ENCODE results near the gene HSPBP1. TPM values are rescaled to one million over a fixed set of nuclear protein-coding genes. Genes with fewer than 3 reads are reported as not detected.

Gene HSPBP1
- total and polyA plus RNA-seq, 2 donors (not counting 3 experiments of a cell fraction or from before 2014, with no cell fraction given): 30.4 to 47.5 TPM

DNA sequence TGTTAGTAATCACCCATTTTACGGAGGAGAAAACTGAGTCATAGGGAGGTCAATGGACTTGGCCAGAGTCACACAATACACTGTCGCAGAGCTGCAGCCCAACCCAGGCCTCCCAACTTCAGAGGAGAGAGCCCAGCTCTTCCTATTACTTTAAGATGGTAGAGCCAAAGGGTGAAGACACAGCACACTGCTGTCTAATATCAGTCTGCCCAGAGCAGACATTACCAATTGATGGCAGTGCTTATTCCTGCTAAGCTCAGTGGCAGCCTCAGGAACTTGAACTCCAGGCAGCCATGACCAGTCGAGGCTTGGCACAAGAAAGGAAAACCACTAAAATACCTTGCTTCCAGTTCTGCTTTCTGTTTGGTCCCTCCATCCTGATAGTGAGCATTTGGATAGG lies 26.8 kb upstream of the HSPBP1 start:
- intact Hi-C loops (cut with micrococcal nuclease) (no loop called here), dilution Hi-C loops (cut with MboI; ENCODE audit: extremely low pct_ligation_motif_present, low sequenced_read_pairs) (no loop called here)
- Histone ChIP-seq H3K9ac (replicated peaks; ENCODE audit: extremely low read depth, insufficient read depth, low read length) (no peak overlapping the region), H3K36me3 (ENCODE audit: control insufficient read depth in 2 of 2, extremely low read depth in 1 of 2, insufficient read depth in 2 of 2, low read length in 2 of 2) (no peaks in the 10 kb centered on the region), H3K27ac (ENCODE audit: insufficient read depth, low read depth, low read length) (no peak overlapping the region), H3K27me3 (ENCODE audit: control insufficient read depth in 2 of 2, insufficient read depth in 2 of 2, low read length in 2 of 2) (no peaks in the 10 kb centered on the region), H3K79me2 (ENCODE audit: control insufficient read depth, insufficient read depth, low read length) (no peaks in the 10 kb centered on the region), H4K20me1 (replicated peaks; ENCODE audit: control insufficient read depth, extremely low read depth, insufficient read depth, low read length) (no peaks in the 10 kb centered on the region), H3K4me3 (replicated peaks in 1 of 3; ENCODE audit: insufficient read depth in 1 of 3, low read depth in 1 of 3, low read length in 3 of 3) (no peak overlapping the region), H2AFZ (ENCODE audit: low read depth, low read length) (no peak overlapping the region), H3K4me1 (ENCODE audit: control insufficient read depth, extremely low read depth, insufficient read depth, low read length) (no peaks in the 10 kb centered on the region), H3K9me3 (replicated peaks; ENCODE audit: control insufficient read depth, insufficient read depth, low read length) (no peaks in the 10 kb centered on the region), H3K9me1 (replicated peaks; ENCODE audit: control insufficient read depth, extremely low read depth, insufficient read depth, low read length) (no peaks in the 10 kb centered on the region), H3K4me2 (ENCODE audit: insufficient read depth, low read length) (no peak overlapping the region)
- no TSS peak for BruUV-seq (replicated peaks)
- FAIRE-seq: no peak
- TF ChIP-seq, protein P1, sequence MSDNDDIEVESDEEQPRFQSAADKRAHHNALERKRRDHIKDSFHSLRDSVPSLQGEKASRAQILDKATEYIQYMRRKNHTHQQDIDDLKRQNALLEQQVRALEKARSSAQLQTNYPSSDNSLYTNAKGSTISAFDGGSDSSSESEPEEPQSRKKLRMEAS (IDR thresholded peaks at IDR 0.05; ENCODE audit: insufficient read depth, insufficient read length): no peak
- TF ChIP-seq, protein P2, sequence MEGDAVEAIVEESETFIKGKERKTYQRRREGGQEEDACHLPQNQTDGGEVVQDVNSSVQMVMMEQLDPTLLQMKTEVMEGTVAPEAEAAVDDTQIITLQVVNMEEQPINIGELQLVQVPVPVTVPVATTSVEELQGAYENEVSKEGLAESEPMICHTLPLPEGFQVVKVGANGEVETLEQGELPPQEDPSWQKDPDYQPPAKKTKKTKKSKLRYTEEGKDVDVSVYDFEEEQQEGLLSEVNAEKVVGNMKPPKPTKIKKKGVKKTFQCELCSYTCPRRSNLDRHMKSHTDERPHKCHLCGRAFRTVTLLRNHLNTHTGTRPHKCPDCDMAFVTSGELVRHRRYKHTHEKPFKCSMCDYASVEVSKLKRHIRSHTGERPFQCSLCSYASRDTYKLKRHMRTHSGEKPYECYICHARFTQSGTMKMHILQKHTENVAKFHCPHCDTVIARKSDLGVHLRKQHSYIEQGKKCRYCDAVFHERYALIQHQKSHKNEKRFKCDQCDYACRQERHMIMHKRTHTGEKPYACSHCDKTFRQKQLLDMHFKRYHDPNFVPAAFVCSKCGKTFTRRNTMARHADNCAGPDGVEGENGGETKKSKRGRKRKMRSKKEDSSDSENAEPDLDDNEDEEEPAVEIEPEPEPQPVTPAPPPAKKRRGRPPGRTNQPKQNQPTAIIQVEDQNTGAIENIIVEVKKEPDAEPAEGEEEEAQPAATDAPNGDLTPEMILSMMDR (IDR thresholded peaks at IDR 0.05; ENCODE audit: extremely low read depth in 1 of 2, insufficient read depth in 1 of 2, low read depth in 1 of 2, low read length in 2 of 2): no peak
- TF ChIP-seq GATA2 (IDR thresholded peaks at IDR 0.05; ENCODE audit: insufficient read depth, insufficient read length, low read depth, low read length): no peak
- no peak for TF ChIP-seq POLR2AphosphoS5 (IDR thresholded peaks at IDR 0.05; ENCODE audit: insufficient read depth, low read depth, low read length)
- no peak for TF ChIP-seq EZH2 (IDR thresholded peaks at IDR 0.05; ENCODE audit: borderline replicate concordance, low read depth, low read length, severe bottlenecking)
- TF ChIP-seq POLR2A (IDR thresholded peaks at IDR 0.05; ENCODE audit: low read depth, low read length): no peak
- TF ChIP-seq FOS (IDR thresholded peaks at IDR 0.05; ENCODE audit: borderline replicate concordance, insufficient read depth, low read length): no peak
- no peak for TF ChIP-seq MYC (IDR thresholded peaks at IDR 0.05; ENCODE audit: low read depth, low read length)
- ChIA-PET POLR2A (no interaction called here), CTCF (interaction anchor here (1.1 to 1.4 kb wide), 2 partner anchors 77 to 166 kb away, joined by 3 to 7 read pairs; partner anchors contain the start of gene TMEM238)
- DNase-seq (ENCODE audit: low read depth, low spot score): no peak
